CD4-positive, CD25-positive, alpha-beta regulatory T cell (primary cell): ENCODE results near the gene MT2A. TPM values are rescaled to one million over a fixed set of nuclear protein-coding genes. Genes with fewer than 3 reads are reported as not detected.

Experiments
- ATAC-seq, 2 donors: fragments of 150-1000 bp; cut with Tn5 transposase; one replicate each; pipeline ENCODE4 v1.10.0; 2021; ENCODE audit warnings: low read depth in 2 of 2, moderate number of reproducible peaks in 2 of 2, moderate library complexity in 1 of 2
- DNase-seq, 3 donors: peaks; one replicate each; pipeline versions ENCODE4 v3.0.0 to v3.0.0-alpha.2; 2012 to 2022; ENCODE audit warnings: mixed read lengths in 1 of 3
- H3K27ac ChIP-seq: one replicate; pipeline ENCODE4 v1.7.0; 2013; ENCODE audit warnings: mild to moderate bottlenecking, low read length; ENCODE audit not compliant: insufficient read depth, poor library complexity, severe bottlenecking
- H3K27me3 ChIP-seq: one replicate; pipeline ENCODE4 v1.7.0; 2013; ENCODE audit warnings: low read length; ENCODE audit not compliant: control insufficient read depth, insufficient read depth
- H3K36me3 ChIP-seq: one replicate; pipeline ENCODE4 v1.7.0; 2013; ENCODE audit warnings: mild to moderate bottlenecking, low read length, moderate library complexity; ENCODE audit not compliant: control insufficient read depth, insufficient read depth
- H3K4me1 ChIP-seq: 2 replicates; pipeline ENCODE4 v1.7.0; 2013; ENCODE audit warnings: mild to moderate bottlenecking, low read length; ENCODE audit not compliant: insufficient read depth, control insufficient read depth, poor library complexity, severe bottlenecking
- H3K4me3 ChIP-seq: one replicate; pipeline ENCODE4 v1.7.0; 2013; ENCODE audit warnings: low read depth, mild to moderate bottlenecking, low read length, moderate library complexity
- H3K9me3 ChIP-seq, 2 experiments: 1 replicate in 1 of 2; 2 replicates in 1 of 2; pipeline ENCODE4 v1.7.0; 2013; ENCODE audit warnings: low read length in 2 of 2, mild to moderate bottlenecking in 1 of 2, moderate library complexity in 1 of 2; ENCODE audit not compliant: control insufficient read depth in 2 of 2
- H3K27ac Mint-ChIP-seq, 3 donors: one replicate each; pipeline ENCODE4 v1.8.0; 2020 to 2022; ENCODE audit warnings: mild to moderate bottlenecking in 3 of 3, mixed read lengths in 3 of 3, moderate library complexity in 2 of 3
- H3K27me3 Mint-ChIP-seq: one replicate; pipeline ENCODE4 v1.8.0; 2022; ENCODE audit warnings: mild to moderate bottlenecking, mixed read lengths
- H3K36me3 Mint-ChIP-seq: one replicate; pipeline ENCODE4 v1.8.0; 2020; ENCODE audit warnings: mixed read lengths
- H3K4me1 Mint-ChIP-seq, 4 donors: one replicate each; pipeline ENCODE4 v1.8.0; 2020 to 2022; ENCODE audit warnings: mixed read lengths in 4 of 4, mild to moderate bottlenecking in 1 of 4
- H3K4me3 Mint-ChIP-seq, 4 donors: one replicate each; pipeline ENCODE4 v1.8.0; 2020 to 2022; ENCODE audit warnings: mild to moderate bottlenecking in 4 of 4, mixed read lengths in 4 of 4, moderate library complexity in 3 of 4
- H3K9me3 Mint-ChIP-seq, 7 donors: one replicate each; pipeline ENCODE4 v1.8.0; 2020 to 2022; ENCODE audit warnings: mixed read lengths in 7 of 7, mild to moderate bottlenecking in 3 of 7, moderate library complexity in 2 of 7
- polyA plus RNA-seq, 4 donors: library from polyadenylated mRNA; unstranded; fragments of 300-500 nt; fragmentation: Illumina TruSeq; gene quantifications; one replicate each; pipeline ENCODE4 v1.2.3, GENCODE V29; 2021
- total RNA-seq: library from RNA; stranded (reverse); gene quantifications from one replicate; pipeline ENCODE4 v1.2.3, GENCODE V29; 2022

The MT2A gene
- total and polyA plus RNA-seq, 5 donors from 2014 or later, result 103 to 444 (median 223) TPM

GRCh38 chr16:56645311-56645710, 36.9 kb downstream of the MT2A start:
- no peak overlapping the region for H3K27ac ChIP-seq
- DNase-seq (no peak), ATAC-seq (no peak)
- H3K4me3 ChIP-seq, result no peak overlapping the region
- no peaks in the 10 kb centered on the region for H3K9me3 Mint-ChIP-seq
- H3K36me3 Mint-ChIP-seq, result no peaks in the 10 kb centered on the region
- peaks cover 49% of the 10 kb centered on the region for H3K27me3 Mint-ChIP-seq
- H3K36me3 ChIP-seq, result no peaks in the 10 kb centered on the region
- peak overlapping the region in 1 of 4 donors; percentile 55 for H3K4me3 Mint-ChIP-seq
- H3K4me1 ChIP-seq, result peaks cover 17% of the 10 kb centered on the region
- no peak overlapping the region for H3K27ac Mint-ChIP-seq
- peaks cover 11% of the 10 kb centered on the region for H3K27me3 ChIP-seq
- peaks cover 0 to 24% (median 9%) of the 10 kb centered on the region in 4 donors for H3K4me1 Mint-ChIP-seq
- no peaks in the 10 kb centered on the region for H3K9me3 ChIP-seq

DNA sequence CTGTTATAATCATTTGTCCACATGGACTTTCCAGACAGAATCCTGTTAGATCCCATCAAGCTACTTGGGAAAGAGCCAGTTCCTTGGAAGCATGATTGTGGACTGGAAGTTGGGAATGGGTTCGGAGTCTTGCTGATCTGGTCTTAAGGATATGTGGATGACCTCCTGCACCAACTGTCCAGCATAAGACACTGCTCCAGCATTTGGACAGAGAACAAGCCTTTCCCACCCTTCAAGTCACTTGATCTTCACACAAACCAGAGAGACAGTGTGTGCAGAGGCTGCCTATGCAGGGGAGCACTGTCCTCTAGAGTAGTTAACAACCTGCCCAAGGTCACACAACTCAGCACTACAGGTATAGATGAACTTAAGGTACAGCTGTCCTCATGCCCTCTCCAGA, 37.5 kb downstream of the MT2A start:
- peaks cover 49% of the 10 kb centered on the region for H3K27me3 Mint-ChIP-seq
- Histone ChIP-seq H3K27ac (no peak overlapping the region), H3K36me3 (no peaks in the 10 kb centered on the region), H3K9me3 (no peaks in the 10 kb centered on the region), H3K4me1 (peaks cover 17% of the 10 kb centered on the region), H3K27me3 (peaks cover 8% of the 10 kb centered on the region), H3K4me3 (no peak overlapping the region)
- no peaks in the 10 kb centered on the region for H3K36me3 Mint-ChIP-seq
- no peaks in the 10 kb centered on the region for H3K9me3 Mint-ChIP-seq
- no peak overlapping the region for H3K27ac Mint-ChIP-seq
- peaks cover 0 to 24% (median 9%) of the 10 kb centered on the region in 4 donors for H3K4me1 Mint-ChIP-seq
- DNase-seq (no peak), ATAC-seq (no peak)
- no peak overlapping the region for H3K4me3 Mint-ChIP-seq

- H3K4me3 ChIP-seq, result no peak overlapping the region
- H3K36me3 ChIP-seq, result no peaks in the 10 kb centered on the region
- no peak overlapping the region for H3K27ac Mint-ChIP-seq
- H3K4me3 Mint-ChIP-seq, result no peak overlapping the region
- no peaks in the 10 kb centered on the region for H3K36me3 Mint-ChIP-seq
- no peak for DNase-seq
- H3K27me3 Mint-ChIP-seq, result peaks cover 39% of the 10 kb centered on the region
- H3K27me3 ChIP-seq, result peaks cover 2% of the 10 kb centered on the region
- H3K4me1 ChIP-seq, result peaks cover 16% of the 10 kb centered on the region
- H3K27ac ChIP-seq, result no peak overlapping the region
- H3K4me1 Mint-ChIP-seq, result peaks cover 0 to 19% (median 3%) of the 10 kb centered on the region in 4 donors
- no peak for ATAC-seq
- no peaks in the 10 kb centered on the region for H3K9me3 ChIP-seq
- H3K9me3 Mint-ChIP-seq, result no peaks in the 10 kb centered on the region
Measured at GRCh38 chr16:56647641-56648431, 39.5 kb downstream of the MT2A start.

DNA sequence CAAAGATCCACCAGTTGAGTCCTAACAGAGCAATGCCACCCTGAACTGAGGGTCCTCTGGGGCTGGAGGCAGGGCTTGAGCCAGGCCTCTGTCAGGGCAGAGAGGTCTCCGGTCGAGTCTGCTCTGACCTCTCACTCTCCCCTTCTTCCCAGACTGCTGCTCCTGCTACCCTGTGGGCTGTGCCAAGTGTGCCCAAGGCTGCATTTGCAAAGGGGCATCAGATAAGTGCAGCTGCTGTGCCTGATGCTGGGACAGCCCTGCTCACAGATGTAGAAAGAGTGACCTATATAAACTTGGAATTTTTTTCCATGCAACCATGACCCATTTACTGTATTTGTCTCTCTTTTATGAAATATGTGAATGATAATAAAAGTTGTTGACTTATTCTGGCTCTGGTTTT, 40.9 kb downstream of the MT2A start:
- H3K27ac ChIP-seq, result no peak overlapping the region
- ATAC-seq, result no peak
- no peaks in the 10 kb centered on the region for H3K9me3 Mint-ChIP-seq
- peaks cover 39% of the 10 kb centered on the region for H3K27me3 Mint-ChIP-seq
- no peaks in the 10 kb centered on the region for H3K36me3 Mint-ChIP-seq
- no peak overlapping the region for H3K4me3 Mint-ChIP-seq
- peaks cover 2% of the 10 kb centered on the region for H3K4me1 ChIP-seq
- no peaks in the 10 kb centered on the region for H3K36me3 ChIP-seq
- peaks cover 2% of the 10 kb centered on the region for H3K27me3 ChIP-seq
- H3K9me3 ChIP-seq, result no peaks in the 10 kb centered on the region
- H3K4me3 ChIP-seq, result no peak overlapping the region
- peaks cover 0 to 6% (median 3%) of the 10 kb centered on the region in 4 donors for H3K4me1 Mint-ChIP-seq
- no peak overlapping the region for H3K27ac Mint-ChIP-seq
- no peak for DNase-seq

DNA sequence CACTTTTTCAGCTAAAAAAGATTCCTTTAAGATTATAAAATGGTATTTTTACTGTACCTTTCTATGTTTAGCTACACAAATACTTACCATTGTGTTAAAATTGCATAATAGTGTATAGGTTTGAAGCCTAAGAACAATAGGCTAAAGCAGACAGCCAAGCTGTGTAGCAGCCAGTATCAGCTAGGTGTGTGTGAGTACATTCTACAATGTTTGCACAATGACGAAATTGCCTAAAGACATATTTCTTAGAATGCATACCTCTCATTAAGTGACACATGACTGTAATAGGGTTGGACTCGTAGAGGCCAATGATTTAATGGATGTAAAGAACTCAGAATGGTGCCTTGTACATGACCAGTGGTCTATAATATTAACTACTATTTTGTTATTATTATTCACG, 41.4 kb downstream of the MT2A start:
- no peaks in the 10 kb centered on the region for H3K9me3 ChIP-seq
- Mint-ChIP-seq H3K9me3 (no peaks in the 10 kb centered on the region), H3K27me3 (peaks cover 39% of the 10 kb centered on the region), H3K36me3 (no peaks in the 10 kb centered on the region), H3K27ac (no peak overlapping the region), H3K4me3 (no peak overlapping the region), H3K4me1 (peaks cover 0 to 6% (median under 1%) of the 10 kb centered on the region in 4 donors)
- H3K36me3 ChIP-seq, result no peaks in the 10 kb centered on the region
- no peaks in the 10 kb centered on the region for H3K4me1 ChIP-seq
- H3K27ac ChIP-seq, result no peak overlapping the region
- peaks cover 2% of the 10 kb centered on the region for H3K27me3 ChIP-seq
- ATAC-seq, result no peak
- H3K4me3 ChIP-seq, result no peak overlapping the region
- no peak for DNase-seq

DNA sequence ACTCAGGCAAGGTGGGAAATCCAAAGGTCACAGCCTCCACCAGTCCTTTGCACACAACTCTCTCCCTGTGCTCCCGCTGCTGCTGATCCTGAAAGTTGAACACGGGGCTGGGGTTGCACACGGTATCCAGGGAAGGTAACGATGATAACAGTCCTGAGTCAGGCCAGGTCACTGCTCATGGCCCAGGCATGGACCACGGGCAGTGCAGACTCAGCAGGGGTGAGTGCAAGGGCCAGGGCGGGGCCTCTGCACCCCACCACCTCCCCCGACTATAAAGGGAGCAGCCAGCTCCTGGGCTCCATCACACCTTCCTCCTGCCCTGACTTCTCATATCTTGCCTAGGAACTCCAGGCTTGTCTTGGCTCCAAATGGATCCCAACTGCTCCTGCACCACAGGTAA, 43.2 kb downstream of the MT2A start, which contains the start of gene MT1B:
Gene MT1B (plus strand): TSS at position 301 of the 400 bp plus-strand sequence. CDS start 68 bp downstream, at position 369.
- no peaks in the 10 kb centered on the region for H3K9me3 Mint-ChIP-seq
- Histone ChIP-seq H3K27me3 (peaks cover 2% of the 10 kb centered on the region), H3K27ac (no peak within 1 kb of the TSS), H3K36me3 (no peaks in the 10 kb centered on the region), H3K4me1 (no peaks in the 10 kb centered on the region), H3K9me3 (no peaks in the 10 kb centered on the region), H3K4me3 (no peak within 1 kb of the TSS)
- no peaks in the 10 kb centered on the region for H3K36me3 Mint-ChIP-seq
- H3K4me3 Mint-ChIP-seq, result no peak within 1 kb of the TSS
- peaks cover 34% of the 10 kb centered on the region for H3K27me3 Mint-ChIP-seq
- no peaks in the 10 kb centered on the region for H3K4me1 Mint-ChIP-seq
- no peak within 1 kb of the TSS for H3K27ac Mint-ChIP-seq
- ATAC-seq, result no peak
- no peak for DNase-seq

DNA sequence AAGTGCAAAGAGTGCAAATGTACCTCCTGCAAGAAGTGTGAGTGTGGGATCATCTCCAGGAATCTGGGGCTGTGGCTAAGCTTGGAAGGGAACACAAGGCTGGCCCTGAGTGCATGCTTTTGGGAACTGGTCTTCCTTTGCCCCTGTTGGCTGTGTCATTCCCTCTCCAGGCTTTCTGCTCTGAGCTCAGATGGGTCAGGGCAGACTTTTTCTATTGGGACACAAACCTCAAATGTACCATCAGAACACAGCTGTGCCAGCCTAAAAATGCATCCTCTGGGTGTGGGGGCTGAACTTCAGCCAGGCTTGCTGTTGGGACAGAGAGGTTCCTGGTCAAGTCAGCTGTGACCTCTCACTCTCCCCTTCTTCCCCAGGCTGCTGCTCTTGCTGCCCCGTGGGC, 44.2 kb downstream of the MT2A start:
- Histone ChIP-seq H3K27me3 (peaks cover 2% of the 10 kb centered on the region), H3K4me1 (peaks cover 6% of the 10 kb centered on the region), H3K27ac (no peak overlapping the region), H3K36me3 (no peaks in the 10 kb centered on the region), H3K4me3 (no peak overlapping the region), H3K9me3 (no peaks in the 10 kb centered on the region)
- H3K27ac Mint-ChIP-seq, result no peak overlapping the region
- no peaks in the 10 kb centered on the region for H3K9me3 Mint-ChIP-seq
- H3K4me1 Mint-ChIP-seq, result peaks cover 0 to 5% (median 3%) of the 10 kb centered on the region in 4 donors
- no peak overlapping the region for H3K4me3 Mint-ChIP-seq
- DNase-seq (no peak), ATAC-seq (no peak)
- no peaks in the 10 kb centered on the region for H3K36me3 Mint-ChIP-seq
- H3K27me3 Mint-ChIP-seq, result peaks cover 24% of the 10 kb centered on the region

DNA sequence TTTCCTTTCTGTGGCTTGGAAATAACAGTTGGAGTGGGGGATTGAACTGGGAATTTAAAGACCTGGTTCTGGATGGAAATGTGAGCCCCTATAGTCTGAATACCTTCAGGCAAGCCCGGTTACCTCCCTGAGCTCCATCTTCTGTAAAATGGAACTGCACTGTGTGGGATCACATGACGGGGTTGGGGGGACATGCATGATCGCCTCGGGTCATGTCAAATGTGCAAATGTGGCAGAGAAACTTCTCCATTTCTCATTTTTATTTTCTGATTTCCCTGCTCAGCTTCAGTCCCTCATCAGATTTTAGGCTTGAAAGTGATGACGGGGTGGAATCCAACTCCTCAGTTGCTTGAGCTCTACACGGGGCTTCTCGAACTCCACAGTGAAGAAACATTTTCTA, 44.8 kb downstream of the MT2A start:
- Mint-ChIP-seq H3K27me3 (peaks cover 22% of the 10 kb centered on the region), H3K9me3 (no peaks in the 10 kb centered on the region), H3K27ac (no peak overlapping the region), H3K36me3 (no peaks in the 10 kb centered on the region), H3K4me1 (peaks cover 5 to 8% (median 7%) of the 10 kb centered on the region in 4 donors), H3K4me3 (peak overlapping the region in 1 of 4 donors; percentile 58)
- Histone ChIP-seq H3K36me3 (no peaks in the 10 kb centered on the region), H3K4me3 (no peak overlapping the region), H3K9me3 (no peaks in the 10 kb centered on the region), H3K27me3 (peaks cover 2% of the 10 kb centered on the region), H3K27ac (no peak overlapping the region), H3K4me1 (peaks cover 12% of the 10 kb centered on the region)
- DNase-seq (no peak), ATAC-seq (no peak)
